ENCODE measurements around the gene PRSS56.
A peak's percentile ranks its signal among the peaks of the same experiment; 100 is the strongest.

PRSS56 gene

GRCh38 chr2:232502511-232502910 is 17.7 kb upstream of the PRSS56 start:
- DNase-seq (ENCODE audit: low read depth, low spot score) = no peak

DNA sequence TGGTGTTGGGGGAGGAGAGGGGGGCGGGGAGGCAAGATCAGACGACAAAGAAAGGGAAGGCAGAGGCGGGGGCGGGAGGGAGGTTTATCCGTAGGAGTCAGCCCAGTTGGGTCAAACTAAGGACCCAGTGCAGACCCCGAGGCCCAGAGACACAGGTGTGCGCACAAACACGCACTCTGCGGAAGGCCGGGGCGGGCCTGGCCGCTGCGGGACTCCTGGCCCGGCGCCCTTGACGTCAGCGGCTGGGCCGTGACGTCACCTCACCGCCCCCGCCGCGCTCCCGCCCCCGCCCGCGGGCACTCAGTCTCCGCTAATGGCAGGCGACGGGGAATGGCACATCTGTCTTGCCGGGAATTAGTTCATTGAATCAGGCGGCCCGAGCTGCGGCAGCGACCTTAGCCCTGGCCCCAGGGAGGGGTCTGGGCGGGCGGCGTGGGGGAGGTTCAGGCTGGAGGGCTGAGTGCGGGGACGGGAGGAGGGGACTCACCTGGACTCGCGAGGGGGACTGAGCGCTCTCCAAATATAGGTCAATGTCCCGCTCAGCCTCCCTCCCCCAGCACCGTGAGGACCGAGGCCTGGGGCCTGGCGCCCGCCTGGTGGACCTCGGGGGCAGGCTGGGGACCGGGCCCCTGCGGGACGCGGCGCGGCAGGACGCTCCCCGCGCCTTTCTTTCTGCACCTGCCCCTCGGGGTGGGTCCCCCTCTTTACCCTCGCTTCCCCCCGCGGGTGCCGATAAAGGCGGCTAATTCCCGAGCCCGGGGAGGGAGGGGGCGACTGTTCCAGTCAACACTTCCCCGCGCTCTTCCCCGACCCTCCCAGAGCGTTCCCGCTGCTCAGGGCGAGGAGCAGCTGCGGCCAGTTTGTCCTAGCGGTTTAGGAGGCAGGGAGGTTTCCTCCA is 17.0 kb upstream of the PRSS56 start:
- peak; percentile 58 for DNase-seq (ENCODE audit: low read depth, low spot score)

GRCh38 chr2:232503809-232504323 is 16.3 kb upstream of the PRSS56 start:
- DNase-seq (ENCODE audit: low read depth, low spot score) = no peak

DNA sequence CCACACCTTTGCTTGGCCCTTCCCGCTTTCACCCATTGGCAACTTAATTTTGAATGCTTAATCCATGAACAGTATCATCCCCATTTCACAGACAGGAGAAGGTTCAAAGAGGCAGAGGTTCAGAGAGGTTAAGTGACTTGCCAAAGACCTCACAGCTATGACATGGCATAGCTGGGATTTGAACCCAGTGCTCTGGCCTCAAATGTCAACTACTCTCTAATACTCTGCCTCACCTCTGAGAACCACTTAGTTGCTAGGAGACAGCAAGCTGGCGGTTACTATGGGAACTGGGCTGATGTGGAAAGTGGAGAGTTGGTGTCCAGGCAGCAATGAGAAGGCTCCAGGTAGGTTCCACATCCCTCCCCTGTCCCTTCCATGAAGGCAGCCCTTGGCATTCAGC is 15.8 kb upstream of the PRSS56 start:
- peak; percentile 13 for DNase-seq (ENCODE audit: low read depth, low spot score)

DNA sequence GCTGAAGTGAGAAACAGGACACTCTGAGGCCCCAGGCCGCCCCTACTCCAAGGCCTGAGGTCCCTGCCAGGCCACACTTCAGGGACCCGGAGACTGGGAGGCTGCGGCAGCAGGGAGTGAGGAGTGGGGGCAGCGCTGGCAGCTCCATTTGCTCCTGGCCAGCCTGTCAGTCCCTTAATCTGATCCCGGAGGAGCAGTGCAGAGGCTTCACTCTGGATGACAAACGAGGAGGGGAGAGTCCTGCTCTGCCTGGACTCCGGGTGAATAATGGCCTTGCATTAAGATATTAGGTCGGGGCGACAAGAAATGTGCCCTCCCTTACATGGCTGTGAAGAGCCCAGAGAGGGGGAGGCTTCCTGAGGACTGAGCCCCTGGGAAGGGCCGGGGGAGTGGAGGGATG is 14.3 kb upstream of the PRSS56 start:
- DNase-seq (ENCODE audit: low read depth, low spot score) = no peak

DNA sequence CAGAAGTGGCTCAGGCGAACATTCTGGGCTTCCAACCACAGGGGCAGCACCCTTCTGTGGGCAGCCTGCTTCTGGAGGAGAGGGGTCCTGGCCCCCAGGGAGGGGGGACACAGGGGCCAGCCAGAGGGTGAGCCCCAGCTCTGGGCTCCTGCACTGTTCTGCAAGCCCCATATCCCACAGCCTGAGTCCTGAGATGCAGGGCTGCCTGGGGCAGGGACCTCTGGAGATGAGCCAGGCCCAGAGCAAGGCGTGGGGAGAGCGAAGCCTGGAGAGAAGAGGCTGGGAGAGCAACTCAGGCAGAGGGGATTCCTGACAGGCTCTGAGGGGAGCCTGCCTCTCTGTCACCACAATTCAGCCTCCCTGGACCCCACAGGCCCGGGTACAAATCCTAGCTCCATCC is 13.5 kb upstream of the PRSS56 start:
- DNase-seq (ENCODE audit: low read depth, low spot score) = no peak

- no peak for DNase-seq (ENCODE audit: low read depth, low spot score)
Observed at GRCh38 chr2:232508251-232508650, 11.9 kb upstream of the PRSS56 start.

DNA sequence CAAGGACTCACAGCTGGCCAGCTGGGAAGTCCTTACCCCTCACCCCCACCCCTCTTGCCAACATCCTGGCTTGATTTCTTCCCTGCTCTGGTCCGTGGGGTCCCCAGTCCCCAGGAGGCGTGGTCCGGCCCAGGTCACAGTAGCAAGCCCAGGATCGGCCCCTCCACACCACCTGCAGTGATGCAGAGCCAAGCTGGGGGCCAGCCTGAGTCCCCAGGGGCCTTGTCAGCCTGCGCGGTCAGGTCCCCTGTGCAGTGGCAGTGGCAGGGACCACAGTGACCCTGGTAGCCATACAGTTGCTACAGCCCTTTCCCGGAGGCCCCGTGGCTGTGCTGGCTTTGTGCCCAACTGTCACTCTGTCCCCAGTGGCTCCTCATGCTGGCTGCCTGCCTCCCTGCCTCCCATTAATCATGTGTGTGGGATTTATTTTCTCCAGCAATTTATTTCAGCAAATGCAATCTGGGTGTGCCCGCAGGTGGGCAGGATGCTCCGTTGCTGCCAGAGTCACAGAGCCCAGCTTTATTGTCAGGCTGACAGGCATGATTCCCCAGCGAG is 8.8 kb upstream of the PRSS56 start:
- peak; percentile 26 for DNase-seq (ENCODE audit: low read depth, low spot score)

DNA sequence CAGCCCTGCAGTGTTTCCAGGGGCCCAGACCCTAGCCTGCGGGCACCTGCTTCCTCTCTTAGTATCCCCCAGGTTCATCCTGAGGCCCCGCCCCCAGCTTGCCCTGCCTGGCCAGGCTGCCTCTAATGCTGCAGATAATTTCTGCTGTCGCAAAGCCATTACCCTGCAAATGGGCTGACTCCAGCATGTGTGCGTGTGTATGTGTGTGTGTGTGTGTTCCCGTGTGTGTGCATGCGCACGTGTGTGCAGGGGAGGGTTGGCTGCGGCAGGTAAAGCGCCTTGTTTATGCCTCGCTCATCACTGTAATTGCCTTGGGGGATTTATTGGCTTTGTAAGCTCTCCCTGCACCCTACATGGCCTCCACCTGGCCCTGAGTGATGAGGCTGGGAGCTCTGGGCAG is 7.6 kb upstream of the PRSS56 start:
- no peak for DNase-seq (ENCODE audit: low read depth, low spot score)

DNA sequence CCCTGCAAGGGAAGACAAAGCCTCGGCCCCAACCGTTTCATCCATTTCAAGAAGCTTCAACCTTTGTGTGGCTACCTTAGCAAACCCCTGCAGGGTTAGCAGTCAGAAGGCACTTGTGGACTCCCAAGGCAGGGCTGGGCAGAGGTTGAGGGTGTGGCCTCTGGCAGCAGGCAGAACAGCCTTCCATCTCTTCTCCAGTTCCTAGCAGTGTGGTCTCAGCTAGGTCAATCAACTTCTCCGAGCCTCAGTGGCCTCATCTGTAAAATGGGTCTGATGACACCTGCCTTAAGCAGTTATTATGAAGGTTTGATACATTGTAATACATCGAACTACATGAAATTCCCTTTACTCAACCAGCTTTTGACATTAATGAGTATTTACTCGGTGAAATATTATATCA is 6.8 kb upstream of the PRSS56 start:
- no peak for DNase-seq (ENCODE audit: low read depth, low spot score)

GRCh38 chr2:232515639-232516038 is 4.5 kb upstream of the PRSS56 start:
- no peak for DNase-seq (ENCODE audit: low read depth, low spot score)

DNA sequence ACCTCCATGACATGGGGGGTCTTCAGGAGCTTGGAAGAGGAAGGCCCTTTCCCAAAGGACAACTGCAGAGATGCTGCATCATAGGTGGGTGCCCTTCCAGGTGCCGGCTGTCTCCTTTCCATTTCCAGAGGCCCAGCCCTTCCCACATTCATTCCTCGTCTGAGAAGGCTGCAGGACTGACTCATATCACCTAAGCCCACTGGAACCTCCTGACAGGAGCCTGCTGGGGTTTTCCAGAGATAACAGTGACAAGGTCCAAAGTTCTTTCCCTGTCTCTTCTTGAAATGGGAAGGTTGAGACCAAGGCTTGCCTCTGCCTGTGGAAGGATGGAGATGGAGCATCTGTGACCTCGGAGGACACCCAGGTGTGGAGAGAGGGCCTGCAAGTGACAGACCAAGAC is 3.6 kb upstream of the PRSS56 start:
- no peak for DNase-seq (ENCODE audit: low read depth, low spot score)

DNA sequence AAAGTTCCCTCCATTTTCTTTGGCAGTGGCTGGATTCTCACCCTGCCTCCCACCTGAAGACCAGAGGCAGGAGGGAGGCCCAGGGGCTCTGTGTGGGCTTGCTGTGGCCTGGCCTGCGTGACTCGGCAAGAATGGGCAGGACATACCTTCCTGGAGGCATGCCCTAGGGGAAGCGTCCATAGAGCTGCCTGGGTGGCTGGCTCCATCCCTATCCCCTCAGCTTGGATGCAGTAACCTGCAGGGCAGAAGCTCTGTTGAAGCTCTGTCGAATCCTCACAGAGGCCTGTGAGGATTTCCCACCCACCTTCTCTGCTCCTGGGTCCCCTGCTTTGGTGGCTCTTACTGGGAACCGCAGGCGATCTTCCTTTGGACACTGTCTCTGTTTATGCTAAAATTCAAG is 1.3 kb upstream of the PRSS56 start:
- DNase-seq (ENCODE audit: low read depth, low spot score) = no peak

GRCh38 chr2:232520489-232520888 is 301 bp downstream of the PRSS56 start:
- no peak for DNase-seq (ENCODE audit: low read depth, low spot score)

DNA sequence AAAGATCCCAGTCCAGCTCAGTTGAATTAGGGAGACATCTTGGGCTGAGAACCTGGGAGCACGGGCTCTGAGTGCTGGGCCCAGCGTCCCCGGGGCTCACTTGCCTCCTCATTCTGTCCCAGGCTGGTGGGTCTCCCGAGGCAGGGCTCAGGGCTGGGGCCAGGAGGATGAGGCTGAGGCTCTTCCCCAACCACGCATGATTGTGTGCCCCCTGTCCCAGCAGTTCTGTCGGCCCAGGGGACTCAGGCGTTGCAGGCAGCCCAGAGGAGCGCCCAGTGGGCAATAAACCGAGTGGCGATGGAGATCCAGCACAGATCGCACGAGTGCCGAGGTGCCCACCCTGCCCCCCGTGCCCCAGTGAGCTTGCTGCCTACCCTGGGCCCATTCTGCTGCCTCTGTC is 910 bp downstream of the PRSS56 start:
- DNase-seq (ENCODE audit: low read depth, low spot score) = no peak

DNA sequence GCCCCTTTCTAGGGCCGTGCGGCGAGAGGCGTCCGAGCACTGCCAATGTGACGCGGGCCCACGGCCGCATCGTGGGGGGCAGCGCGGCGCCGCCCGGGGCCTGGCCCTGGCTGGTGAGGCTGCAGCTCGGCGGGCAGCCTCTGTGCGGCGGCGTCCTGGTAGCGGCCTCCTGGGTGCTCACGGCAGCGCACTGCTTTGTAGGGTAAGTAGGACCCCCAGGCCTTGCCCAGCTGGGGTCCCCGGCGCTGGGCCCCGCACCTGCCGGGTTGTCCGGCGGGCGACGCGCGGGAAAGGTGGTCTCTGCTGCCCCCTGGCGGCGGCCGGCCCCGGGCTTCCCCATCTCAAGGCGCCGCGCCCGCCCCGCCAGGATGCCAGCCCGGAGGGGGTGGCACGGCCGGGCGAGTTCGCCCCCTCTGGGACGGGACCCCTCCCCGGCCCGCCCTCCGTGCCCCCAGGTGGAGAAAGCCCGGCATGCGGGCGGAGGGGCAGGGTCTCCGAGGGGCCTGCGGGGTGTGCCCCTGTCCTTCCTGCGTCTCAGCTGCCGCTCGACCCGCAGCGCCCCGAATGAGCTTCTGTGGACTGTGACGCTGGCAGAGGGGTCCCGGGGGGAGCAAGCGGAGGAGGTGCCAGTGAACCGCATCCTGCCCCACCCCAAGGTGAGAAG is 1.9 kb downstream of the PRSS56 start:
- DNase-seq (ENCODE audit: low read depth, low spot score) = peak; percentile 65

DNA sequence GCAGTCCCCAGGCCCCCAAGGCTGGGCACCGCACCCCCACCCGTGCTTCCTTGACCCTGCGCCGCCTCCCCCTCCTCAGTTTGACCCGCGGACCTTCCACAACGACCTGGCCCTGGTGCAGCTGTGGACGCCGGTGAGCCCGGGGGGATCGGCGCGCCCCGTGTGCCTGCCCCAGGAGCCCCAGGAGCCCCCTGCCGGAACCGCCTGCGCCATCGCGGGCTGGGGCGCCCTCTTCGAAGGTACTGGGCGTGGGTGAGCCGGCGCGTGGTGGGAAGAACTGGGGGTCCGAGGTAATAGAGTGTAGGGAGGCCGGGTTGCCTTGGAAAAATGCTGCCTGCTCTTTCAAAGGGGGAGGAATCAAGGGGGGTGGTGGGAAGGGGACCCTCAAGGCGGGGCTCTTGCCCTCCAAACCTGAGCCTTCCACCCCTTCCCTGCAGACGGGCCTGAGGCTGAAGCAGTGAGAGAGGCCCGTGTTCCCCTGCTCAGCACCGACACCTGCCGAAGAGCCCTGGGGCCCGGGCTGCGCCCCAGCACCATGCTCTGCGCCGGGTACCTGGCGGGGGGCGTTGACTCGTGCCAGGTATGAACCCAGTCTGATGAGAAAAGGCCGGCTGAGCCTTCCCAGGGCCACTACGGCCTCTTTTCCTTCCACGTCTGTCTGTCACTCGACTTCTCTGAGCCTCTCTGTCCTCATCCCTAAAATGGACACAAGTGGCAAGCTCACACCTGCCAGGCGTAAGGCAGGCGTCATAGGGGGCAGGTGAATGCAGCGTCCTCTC is 2.6 kb downstream of the PRSS56 start:
- no peak for DNase-seq (ENCODE audit: low read depth, low spot score)

- DNase-seq (ENCODE audit: low read depth, low spot score) = peak; percentile 18
Observed at GRCh38 chr2:232523402-232523681, 3.2 kb downstream of the PRSS56 start.

DNA sequence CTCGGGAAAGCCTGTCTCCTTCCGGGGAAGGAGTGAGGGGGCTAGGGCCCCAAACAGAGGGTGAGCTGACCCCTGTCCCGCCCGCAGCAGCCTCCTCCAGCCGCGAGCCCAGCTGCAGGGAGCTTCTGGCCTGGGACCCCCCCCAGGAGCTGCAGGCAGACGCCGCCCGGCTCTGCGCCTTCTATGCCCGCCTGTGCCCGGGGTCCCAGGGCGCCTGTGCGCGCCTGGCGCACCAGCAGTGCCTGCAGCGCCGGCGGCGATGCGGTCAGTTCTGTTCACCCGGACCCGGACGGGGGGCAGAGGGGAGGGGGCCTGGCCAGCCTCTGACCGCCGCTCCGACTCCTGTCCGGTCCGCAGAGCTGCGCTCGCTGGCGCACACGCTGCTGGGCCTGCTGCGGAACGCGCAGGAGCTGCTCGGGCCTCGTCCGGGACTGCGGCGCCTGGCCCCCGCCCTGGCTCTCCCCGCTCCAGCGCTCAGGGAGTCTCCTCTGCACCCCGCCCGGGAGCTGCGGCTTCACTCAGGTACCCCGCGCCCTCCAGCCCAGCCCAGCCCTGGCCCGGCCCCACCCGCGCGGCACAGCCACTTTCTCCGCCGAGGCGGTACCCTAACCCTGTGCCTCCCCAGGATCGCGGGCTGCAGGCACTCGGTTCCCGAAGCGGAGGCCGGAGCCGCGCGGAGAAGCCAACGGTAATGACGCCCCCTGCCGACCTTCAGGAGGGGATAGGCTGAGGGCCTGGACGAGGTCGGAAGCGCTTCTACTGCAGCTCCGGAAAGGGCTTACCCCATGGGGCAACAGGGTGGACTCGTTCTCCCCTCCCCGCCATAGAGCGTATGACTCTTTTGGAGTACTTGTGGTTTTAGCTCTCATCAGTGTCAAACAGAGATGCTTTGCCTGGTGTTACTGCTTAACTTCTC is 3.8 kb downstream of the PRSS56 start:
- DNase-seq (ENCODE audit: low read depth, low spot score) = peak; percentile 71

- DNase-seq (ENCODE audit: low read depth, low spot score) = no peak
Observed at GRCh38 chr2:232524771-232525170, 4.6 kb downstream of the PRSS56 start.

GRCh38 chr2:232525199-232525598 is 5.0 kb downstream of the PRSS56 start:
- DNase-seq (ENCODE audit: low read depth, low spot score) = no peak
